HepG2 (cell line): ENCODE data around the gene CACNA1D. TPM values are rescaled to one million over a fixed set of nuclear protein-coding genes. Genes with fewer than 3 reads are reported as not detected.
A peak's percentile ranks its signal among the peaks of the same experiment; 100 is the strongest.

Experiments used
- ATRX ChIP-seq: sonication (generic); formaldehyde crosslinking; IDR thresholded peaks from 2 replicates; pipeline ENCODE4 v1.4.0; 2020; ENCODE audit warnings: missing genetic modification reagents, borderline replicate concordance
- GFI1 ChIP-seq: sonication (generic); formaldehyde crosslinking; IDR thresholded peaks from 2 replicates; pipeline ENCODE4 v1.5.0; 2020; ENCODE audit warnings: missing genetic modification reagents, mild to moderate bottlenecking, borderline replicate concordance
- HIVEP1 ChIP-seq: sonication (generic); formaldehyde crosslinking; IDR thresholded peaks from 2 replicates; pipeline ENCODE4 v1.4.0; 2020; ENCODE audit warnings: mild to moderate bottlenecking, missing genetic modification reagents
- HMG20B ChIP-seq: conservative IDR thresholded peaks from 2 replicates; pipeline ENCODE4 v1.6.1; 2016; ENCODE audit warnings: missing genetic modification reagents, missing compliant biosample characterization
- MTF2 ChIP-seq: sonication (generic); formaldehyde crosslinking; IDR thresholded peaks from 2 replicates; pipeline ENCODE4 v1.5.0; 2020; ENCODE audit warnings: missing genetic modification reagents, borderline replicate concordance
- NFATC3 ChIP-seq: sonication (generic); formaldehyde crosslinking; IDR thresholded peaks from 2 replicates; pipeline ENCODE4 v1.5.1; 2020; ENCODE audit warnings: mild to moderate bottlenecking, missing genetic modification reagents
- NR2F2 ChIP-seq: IDR thresholded peaks from 2 replicates; pipeline ENCODE4 v1.6.1; 2012; ENCODE audit warnings: low read depth, inconsistent platforms, borderline replicate concordance
- PRPF4 ChIP-seq: fragments of 200-400 bp; formaldehyde crosslinking; IDR thresholded peaks from 2 replicates; pipeline ENCODE4 v1.6.1; 2016; ENCODE audit warnings: low read length, low read depth; ENCODE audit not compliant: poor library complexity, severe bottlenecking
- SATB2 ChIP-seq: sonication (generic); formaldehyde crosslinking; IDR thresholded peaks from 2 replicates; pipeline ENCODE4 v1.5.0; 2020; ENCODE audit warnings: missing genetic modification reagents
- TEF ChIP-seq: sonication (generic); formaldehyde crosslinking; IDR thresholded peaks from 2 replicates; pipeline ENCODE4 v1.5.0; 2020; ENCODE audit warnings: missing genetic modification reagents
- TOE1 ChIP-seq: sonication (generic); formaldehyde crosslinking; IDR thresholded peaks from 2 replicates; pipeline ENCODE4 v1.4.0; 2020; ENCODE audit warnings: mild to moderate bottlenecking, missing genetic modification reagents
- ZNF230 ChIP-seq: sonication (generic); formaldehyde crosslinking; IDR thresholded peaks from 2 replicates; pipeline ENCODE4 v1.4.0; 2020; ENCODE audit warnings: mild to moderate bottlenecking, missing genetic modification reagents
- ZNF430 ChIP-seq: sonication (generic); formaldehyde crosslinking; IDR thresholded peaks from 2 replicates; pipeline ENCODE4 v1.9.0; 2021; ENCODE audit warnings: mild to moderate bottlenecking, missing genetic modification reagents
- ZNF674 ChIP-seq: sonication (generic); formaldehyde crosslinking; IDR thresholded peaks from 2 replicates; pipeline ENCODE4 v1.5.0; 2020; ENCODE audit warnings: low read depth, mild to moderate bottlenecking, missing genetic modification reagents
- polyA plus RNA-seq, 8 experiments: library from polyadenylated mRNA; depleted of rRNA in 3 of 8; stranded (reverse) in 7 of 8; unstranded in 1 of 8; fragments of >200 nt; fragmentation: Illumina TruSeq in 4 of 8; extraction: Trizol in 4 of 8; gene quantifications; 2 replicates each; pipeline versions ENCODE4 v1.2.1 to v1.2.3, GENCODE V29; 2011 to 2016; ENCODE audit warnings: low read depth in 4 of 8, missing spikeins in 1 of 8, mixed read lengths in 1 of 8; ENCODE audit not compliant: insufficient read depth in 1 of 8
- total RNA-seq, 5 experiments: library from RNA; depleted of rRNA; stranded (reverse); fragments of >200 nt; fragmentation: Illumina TruSeq; extraction: Trizol; gene quantifications; 2 replicates each; pipeline ENCODE4 v1.2.3, GENCODE V29; 2016; ENCODE audit warnings: low read depth in 1 of 5
- TF ChIP-seq, protein P1 (sequence below), 2 experiments: fragments of 450-650 bp in 1 of 2; sonication (generic) in 1 of 2; formaldehyde crosslinking; IDR thresholded peaks; 2 replicates each; pipeline versions ENCODE4 v1.5.0 to v1.8.0; 2020 to 2022; ENCODE audit warnings: mild to moderate bottlenecking in 1 of 2, missing genetic modification reagents in 1 of 2
- TF ChIP-seq, protein P2 (sequence below): sonication (generic); formaldehyde crosslinking; IDR thresholded peaks from 2 replicates; pipeline ENCODE4 v1.4.0; 2020; ENCODE audit warnings: low read depth, mild to moderate bottlenecking, missing genetic modification reagents
- TF ChIP-seq, protein P3 (sequence below): sonication (generic); formaldehyde crosslinking; IDR thresholded peaks from one replicate; pipeline ENCODE4 v1.5.1; 2020; ENCODE audit warnings: mild to moderate bottlenecking, missing genetic modification reagents; ENCODE audit errors: not compliant biosample characterization

Gene CACNA1D
- total and polyA plus RNA-seq, 2 of the 13 experiments (the other 11 are each of a cell fraction or from before 2014, with no cell fraction given) = 0.26 to 0.38 TPM

- TF ChIP-seq, protein P1, sequence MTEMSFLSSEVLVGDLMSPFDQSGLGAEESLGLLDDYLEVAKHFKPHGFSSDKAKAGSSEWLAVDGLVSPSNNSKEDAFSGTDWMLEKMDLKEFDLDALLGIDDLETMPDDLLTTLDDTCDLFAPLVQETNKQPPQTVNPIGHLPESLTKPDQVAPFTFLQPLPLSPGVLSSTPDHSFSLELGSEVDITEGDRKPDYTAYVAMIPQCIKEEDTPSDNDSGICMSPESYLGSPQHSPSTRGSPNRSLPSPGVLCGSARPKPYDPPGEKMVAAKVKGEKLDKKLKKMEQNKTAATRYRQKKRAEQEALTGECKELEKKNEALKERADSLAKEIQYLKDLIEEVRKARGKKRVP (CRISPR knock-in tag; IDR thresholded peaks at IDR 0.05) = 0 out of 4 replicates have a peak, but pooled peaks of 1 of the 2 experiments have one; percentile 23
- TF ChIP-seq ZNF230 (no peak; the same call in 1 of the 2 replicates), TEF (CRISPR knock-in tag) (no peak), HIVEP1 (CRISPR knock-in tag) (0 out of 2 replicates have a peak, but pooled peaks have one; percentile 24), ZNF674 (CRISPR knock-in tag) (no peak), GFI1 (CRISPR knock-in tag) (no peak), ATRX (CRISPR knock-in tag) (no peak), HMG20B (CRISPR knock-in tag) (no peak), SATB2 (CRISPR knock-in tag) (no peak), ZNF430 (CRISPR knock-in tag) (peak; percentile 72; the same call in 1 of the 2 replicates), NR2F2 (peak; percentile 27; the same call in 1 of the 2 replicates), TOE1 (CRISPR knock-in tag) (0 out of 2 replicates have a peak, but pooled peaks have one; percentile 24), MTF2 (no peak), PRPF4 (no peak), NFATC3 (no peak)
- TF ChIP-seq, protein P2, sequence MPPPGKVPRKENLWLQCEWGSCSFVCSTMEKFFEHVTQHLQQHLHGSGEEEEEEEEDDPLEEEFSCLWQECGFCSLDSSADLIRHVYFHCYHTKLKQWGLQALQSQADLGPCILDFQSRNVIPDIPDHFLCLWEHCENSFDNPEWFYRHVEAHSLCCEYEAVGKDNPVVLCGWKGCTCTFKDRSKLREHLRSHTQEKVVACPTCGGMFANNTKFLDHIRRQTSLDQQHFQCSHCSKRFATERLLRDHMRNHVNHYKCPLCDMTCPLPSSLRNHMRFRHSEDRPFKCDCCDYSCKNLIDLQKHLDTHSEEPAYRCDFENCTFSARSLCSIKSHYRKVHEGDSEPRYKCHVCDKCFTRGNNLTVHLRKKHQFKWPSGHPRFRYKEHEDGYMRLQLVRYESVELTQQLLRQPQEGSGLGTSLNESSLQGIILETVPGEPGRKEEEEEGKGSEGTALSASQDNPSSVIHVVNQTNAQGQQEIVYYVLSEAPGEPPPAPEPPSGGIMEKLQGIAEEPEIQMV (CRISPR knock-in tag) = no peak
- TF ChIP-seq, protein P3, sequence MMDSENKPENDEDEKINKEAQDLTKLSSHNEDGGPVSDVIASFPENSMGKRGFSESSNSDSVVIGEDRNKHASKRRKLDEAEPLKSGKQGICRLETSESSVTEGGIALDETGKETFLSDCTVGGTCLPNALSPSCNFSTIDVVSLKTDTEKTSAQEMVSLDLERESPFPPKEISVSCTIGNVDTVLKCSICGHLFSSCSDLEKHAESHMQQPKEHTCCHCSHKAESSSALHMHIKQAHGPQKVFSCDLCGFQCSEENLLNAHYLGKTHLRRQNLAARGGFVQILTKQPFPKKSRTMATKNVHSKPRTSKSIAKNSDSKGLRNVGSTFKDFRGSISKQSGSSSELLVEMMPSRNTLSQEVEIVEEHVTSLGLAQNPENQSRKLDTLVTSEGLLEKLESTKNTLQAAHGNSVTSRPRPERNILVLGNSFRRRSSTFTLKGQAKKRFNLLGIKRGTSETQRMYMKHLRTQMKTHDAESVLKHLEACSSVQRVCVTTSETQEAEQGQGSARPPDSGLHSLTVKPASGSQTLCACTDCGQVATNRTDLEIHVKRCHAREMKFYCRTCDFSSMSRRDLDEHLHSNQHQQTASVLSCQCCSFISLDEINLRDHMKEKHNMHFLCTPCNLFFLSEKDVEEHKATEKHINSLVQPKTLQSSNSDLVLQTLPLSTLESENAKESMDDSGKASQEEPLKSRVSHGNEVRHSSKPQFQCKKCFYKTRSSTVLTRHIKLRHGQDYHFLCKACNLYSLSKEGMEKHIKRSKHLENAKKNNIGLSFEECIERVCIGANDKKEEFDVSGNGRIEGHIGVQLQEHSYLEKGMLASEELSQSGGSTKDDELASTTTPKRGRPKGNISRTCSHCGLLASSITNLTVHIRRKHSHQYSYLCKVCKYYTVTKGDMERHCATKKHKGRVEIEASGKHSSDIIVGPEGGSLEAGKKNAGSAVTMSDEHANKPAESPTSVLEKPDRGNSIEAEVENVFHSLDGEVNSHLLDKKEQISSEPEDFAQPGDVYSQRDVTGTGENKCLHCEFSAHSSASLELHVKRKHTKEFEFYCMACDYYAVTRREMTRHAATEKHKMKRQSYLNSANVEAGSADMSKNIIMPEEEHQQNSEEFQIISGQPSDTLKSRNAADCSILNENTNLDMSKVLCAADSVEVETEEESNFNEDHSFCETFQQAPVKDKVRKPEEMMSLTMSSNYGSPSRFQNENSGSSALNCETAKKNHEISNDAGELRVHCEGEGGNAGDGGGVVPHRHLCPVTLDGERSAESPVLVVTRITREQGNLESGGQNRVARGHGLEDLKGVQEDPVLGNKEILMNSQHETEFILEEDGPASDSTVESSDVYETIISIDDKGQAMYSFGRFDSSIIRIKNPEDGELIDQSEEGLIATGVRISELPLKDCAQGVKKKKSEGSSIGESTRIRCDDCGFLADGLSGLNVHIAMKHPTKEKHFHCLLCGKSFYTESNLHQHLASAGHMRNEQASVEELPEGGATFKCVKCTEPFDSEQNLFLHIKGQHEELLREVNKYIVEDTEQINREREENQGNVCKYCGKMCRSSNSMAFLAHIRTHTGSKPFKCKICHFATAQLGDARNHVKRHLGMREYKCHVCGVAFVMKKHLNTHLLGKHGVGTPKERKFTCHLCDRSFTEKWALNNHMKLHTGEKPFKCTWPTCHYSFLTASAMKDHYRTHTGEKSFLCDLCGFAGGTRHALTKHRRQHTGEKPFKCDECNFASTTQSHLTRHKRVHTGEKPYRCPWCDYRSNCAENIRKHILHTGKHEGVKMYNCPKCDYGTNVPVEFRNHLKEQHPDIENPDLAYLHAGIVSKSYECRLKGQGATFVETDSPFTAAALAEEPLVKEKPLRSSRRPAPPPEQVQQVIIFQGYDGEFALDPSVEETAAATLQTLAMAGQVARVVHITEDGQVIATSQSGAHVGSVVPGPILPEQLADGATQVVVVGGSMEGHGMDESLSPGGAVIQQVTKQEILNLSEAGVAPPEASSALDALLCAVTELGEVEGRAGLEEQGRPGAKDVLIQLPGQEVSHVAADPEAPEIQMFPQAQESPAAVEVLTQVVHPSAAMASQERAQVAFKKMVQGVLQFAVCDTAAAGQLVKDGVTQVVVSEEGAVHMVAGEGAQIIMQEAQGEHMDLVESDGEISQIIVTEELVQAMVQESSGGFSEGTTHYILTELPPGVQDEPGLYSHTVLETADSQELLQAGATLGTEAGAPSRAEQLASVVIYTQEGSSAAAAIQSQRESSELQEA = no peak
Observed at GRCh38 chr3:53844262-53845102, 350.1 kb downstream of the CACNA1D start (continued).
